Common myeloid progenitor, CD34-positive (primary cell): ENCODE measurements around the gene KCNA2. TPM values are rescaled to one million over a fixed set of nuclear protein-coding genes. Genes with fewer than 3 reads are reported as not detected.

ENCODE experiments used
- CTCF ChIA-PET: fragments of 350-600 bp; sonication (Branson Sonifier 250); formaldehyde crosslinking; loops from one replicate; lab custom pipeline; 2021; ENCODE audit warnings: antibody characterized with exemption; lab: Charles Lee
- POLR2A ChIA-PET: fragments of 350-600 bp; sonication (Branson Sonifier 250); formaldehyde crosslinking; loops from one replicate; lab custom pipeline; 2021; ENCODE audit warnings: antibody characterized with exemption; lab: Charles Lee
- DNase-seq, 3 donors: peaks; one replicate each; pipeline versions ENCODE4 v3.0.0 to v3.0.0-alpha.2; 2013
- H3K27ac ChIP-seq, 2 experiments: 1 replicate in 1 of 2; 2 replicates in 1 of 2; pipeline ENCODE4 v1.7.0; 2013; ENCODE audit warnings: inconsistent platforms in 2 of 2, low read length in 2 of 2, mild to moderate bottlenecking in 2 of 2, low read depth in 1 of 2, moderate library complexity in 1 of 2; ENCODE audit not compliant: severe bottlenecking in 2 of 2, insufficient read depth in 1 of 2, poor library complexity in 1 of 2
- H3K27me3 ChIP-seq, 5 experiments: replicated peaks in 2 of 5; 1 replicate in 3 of 5; 2 replicates in 2 of 5; pipeline versions ENCODE4 v1.6.1 to v1.7.0; 2013; ENCODE audit warnings: low read length in 4 of 5, mild to moderate bottlenecking in 2 of 5, moderate library complexity in 2 of 5, inconsistent platforms in 1 of 5; ENCODE audit not compliant: insufficient read depth in 5 of 5, control insufficient read depth in 4 of 5
- H3K36me3 ChIP-seq, 4 experiments: 1 replicate in 2 of 4; 2 replicates in 2 of 4; pipeline versions ENCODE4 v1.6.1 to v1.7.0; 2013; ENCODE audit warnings: low read length in 3 of 4, control low read depth in 1 of 4, mild to moderate bottlenecking in 1 of 4; ENCODE audit not compliant: control insufficient read depth in 4 of 4, insufficient read depth in 4 of 4
- H3K4me1 ChIP-seq, 4 experiments: 1 replicate in 3 of 4; 2 replicates in 1 of 4; pipeline versions ENCODE4 v1.6.1 to v1.7.1; 2013; ENCODE audit warnings: low read length in 3 of 4, mild to moderate bottlenecking in 3 of 4, control low read depth in 1 of 4, inconsistent platforms in 1 of 4, moderate library complexity in 1 of 4; ENCODE audit not compliant: control insufficient read depth in 4 of 4, insufficient read depth in 4 of 4; ENCODE audit errors: control extremely low read depth in 1 of 4
- H3K4me3 ChIP-seq, 7 experiments: 1 replicate in 4 of 7; 2 replicates in 3 of 7; pipeline versions ENCODE4 v1.5.1 to v1.7.0; 2013; ENCODE audit warnings: mild to moderate bottlenecking in 7 of 7, low read length in 6 of 7, moderate library complexity in 6 of 7, inconsistent platforms in 2 of 7, low read depth in 2 of 7, control low read depth in 1 of 7; ENCODE audit not compliant: insufficient read depth in 4 of 7, control insufficient read depth in 1 of 7; ENCODE audit errors: extremely low read depth in 1 of 7
- H3K9me3 ChIP-seq, 5 experiments: 1 replicate in 4 of 5; 2 replicates in 1 of 5; pipeline versions ENCODE4 v1.6.1 to v1.7.1; 2013; ENCODE audit warnings: low read length in 4 of 5, mild to moderate bottlenecking in 2 of 5, inconsistent platforms in 1 of 5, low read depth in 1 of 5, moderate library complexity in 1 of 5; ENCODE audit not compliant: control insufficient read depth in 4 of 5, insufficient read depth in 2 of 5; ENCODE audit errors: control extremely low read depth in 1 of 5
- WGBS: methylation state at CpG from one replicate; pipeline ENCODE4 v1.1.5; 2013; ENCODE audit not compliant: insufficient coverage; 5-methylcytosine and 5-hydroxymethylcytosine counted together
- polyA plus RNA-seq: library from polyadenylated mRNA; unstranded; fragments of 120-200 nt; gene quantifications from one replicate; pipeline ENCODE4 v1.2.1, GENCODE V29; 2013

The KCNA2 gene
- not detected for polyA plus RNA-seq

- Histone ChIP-seq H3K4me1 (peaks cover 0 to 22% (median 17%) of the 10 kb centered on the region in 4 experiments), H3K27me3 (peaks cover 0 to 71% (median 52%) of the 10 kb centered on the region in 5 experiments), H3K4me3 (peak within 1 kb of the TSS; percentile 24 to 74 (median 55)), H3K9me3 (no peaks in the 10 kb centered on the region), H3K27ac (no peak within 1 kb of the TSS), H3K36me3 (no peaks in the 10 kb centered on the region)
- ChIA-PET CTCF (interaction anchor here (0.6 to 5.6 kb wide), 10 partner anchors 9 to 176 kb away, joined by 3 to 35 read pairs (median 4); no protein-coding TSS in a partner anchor), POLR2A (no interaction called here)
- DNase-seq, result peak in 1 of 3 donors; percentile 50
- WGBS, result 3% methylated on average over 19 of the region's 41 CpGs
These were observed at the start of gene KCNA2 for GRCh38 chr1:110605901-110606656. KCNA2 (minus strand) TSS chr1:110606358; CDS start chr1:110604782, 1,576 bp downstream.

- peaks cover 0 to 50% (median 15%) of the 10 kb centered on the region in 5 experiments for H3K27me3 ChIP-seq
- H3K4me3 ChIP-seq, result no peak overlapping the region
- ChIA-PET POLR2A (no interaction called here), CTCF (interaction anchor here (1.7 kb wide), 1 partner anchor 17 kb away, joined by 3 read pairs; no protein-coding TSS in a partner anchor)
- WGBS, result 90% methylated on average over 2 of the region's 2 CpGs
- H3K27ac ChIP-seq, result no peak overlapping the region
- H3K9me3 ChIP-seq, result no peaks in the 10 kb centered on the region
- peaks cover 10 to 24% (median 17%) of the 10 kb centered on the region in 4 experiments for H3K4me1 ChIP-seq
- no peak for DNase-seq
- H3K36me3 ChIP-seq, result peaks cover 0 to 2% (median 0%) of the 10 kb centered on the region in 4 experiments
These were observed 44.5 kb upstream of the KCNA2 start for GRCh38 chr1:110650609-110651008.

- 91% methylated on average over 1 of the region's 2 CpGs for WGBS
- H3K4me1 ChIP-seq, result peaks cover 17 to 37% (median 27%) of the 10 kb centered on the region in 4 experiments
- H3K27me3 ChIP-seq, result peaks cover 0 to 52% (median 15%) of the 10 kb centered on the region in 5 experiments
- CTCF ChIA-PET, result interaction anchor here (0.8 to 2.4 kb wide), 8 partner anchors 9 to 139 kb away, joined by 3 to 7 read pairs (median 3); no protein-coding TSS in a partner anchor
- no peaks in the 10 kb centered on the region for H3K9me3 ChIP-seq
- POLR2A ChIA-PET, result no interaction called here
- no peak for DNase-seq
- no peak overlapping the region for H3K27ac ChIP-seq
- no peak overlapping the region for H3K4me3 ChIP-seq
- H3K36me3 ChIP-seq, result peaks cover 0 to 2% (median 0%) of the 10 kb centered on the region in 4 experiments
These were observed 42.3 kb upstream of the KCNA2 start for GRCh38 chr1:110648417-110648816.

- H3K36me3 ChIP-seq, result no peaks in the 10 kb centered on the region
- CTCF ChIA-PET, result interaction anchor here (0.7 to 2.4 kb wide), 8 partner anchors 10 to 137 kb away, joined by 3 to 7 read pairs (median 3); no protein-coding TSS in a partner anchor
- peaks cover 0 to 44% (median 15%) of the 10 kb centered on the region in 5 experiments for H3K27me3 ChIP-seq
- POLR2A ChIA-PET, result no interaction called here
- WGBS, result 18% methylated on average over 4 of the region's 5 CpGs
- peak in 2 of 3 donors; percentile 25 to 48 for DNase-seq
- no peaks in the 10 kb centered on the region for H3K9me3 ChIP-seq
- no peak overlapping the region for H3K27ac ChIP-seq
- peak overlapping the region in 1 of 7 experiments; percentile 35 for H3K4me3 ChIP-seq
- H3K4me1 ChIP-seq, result peaks cover 17 to 39% (median 30%) of the 10 kb centered on the region in 4 experiments
These were observed 41.2 kb upstream of the KCNA2 start for GRCh38 chr1:110647254-110647891.

- WGBS, result 89% methylated on average over 3 of the region's 4 CpGs
- ChIA-PET CTCF (interaction anchor here (1.4 to 2.4 kb wide), 4 partner anchors 11 to 136 kb away, joined by 4 to 7 read pairs (median 6); no protein-coding TSS in a partner anchor), POLR2A (no interaction called here)
- peaks cover 17 to 39% (median 30%) of the 10 kb centered on the region in 4 experiments for H3K4me1 ChIP-seq
- H3K4me3 ChIP-seq, result no peak overlapping the region
- H3K9me3 ChIP-seq, result peaks cover 0 to 2% (median 0%) of the 10 kb centered on the region in 5 experiments
- H3K27ac ChIP-seq, result no peak overlapping the region
- peak in 2 of 3 donors; percentile 57 to 69 for DNase-seq
- H3K27me3 ChIP-seq, result peaks cover 0 to 39% (median 15%) of the 10 kb centered on the region in 5 experiments
- no peaks in the 10 kb centered on the region for H3K36me3 ChIP-seq
These were observed 39.9 kb upstream of the KCNA2 start for GRCh38 chr1:110645821-110646735.

GRCh38 chr1:110645211-110645610, 39.1 kb upstream of the KCNA2 start:
- Histone ChIP-seq H3K4me3 (no peak overlapping the region), H3K4me1 (peaks cover 17 to 39% (median 30%) of the 10 kb centered on the region in 4 experiments), H3K36me3 (no peaks in the 10 kb centered on the region), H3K27me3 (peaks cover 0 to 35% (median 14%) of the 10 kb centered on the region in 5 experiments), H3K27ac (no peak overlapping the region), H3K9me3 (peaks cover 0 to 2% (median 0%) of the 10 kb centered on the region in 5 experiments)
- DNase-seq, result no peak
- POLR2A ChIA-PET, result no interaction called here
- CTCF ChIA-PET, result interaction anchor here (0.7 to 2.0 kb wide), 10 partner anchors 11 to 137 kb away, joined by 3 to 6 read pairs (median 4); partner anchors contain the start of genes KCNA2 and KCNA3
